NCI-H2107 treated with DMSO at 0.1 percent for 48 hours (cell line): ENCODE measurements around the gene BABAM2.
A peak's percentile ranks its signal among the peaks of the same experiment; 100 is the strongest.
"Not testable (repeated sequence)": the region's sequence is repeated elsewhere in the genome, so short reads cannot be mapped to it uniquely, and the experiment has no call there.

Source experiments
- DNase-seq: peaks from one replicate; lab custom pipeline; 2025; ENCODE audit not compliant: unreplicated experiment; lab: John Stamatoyannopoulos, UW

Gene BABAM2

GRCh38 chr2:27968957-27969356, 78.4 kb downstream of the BABAM2 start:
- not testable (repeated sequence) for DNase-seq

GRCh38 chr2:27972311-27972710, 81.8 kb downstream of the BABAM2 start:
- DNase-seq, result no peak

- no peak for DNase-seq
These were observed 83.1 kb downstream of the BABAM2 start for GRCh38 chr2:27973592-27973991.

GRCh38 chr2:27976308-27976707, 85.8 kb downstream of the BABAM2 start:
- no peak for DNase-seq

- DNase-seq, result no peak
These were observed 87.3 kb downstream of the BABAM2 start for GRCh38 chr2:27977731-27978312.

GRCh38 chr2:27978761-27979160, 88.2 kb downstream of the BABAM2 start:
- not testable (repeated sequence) for DNase-seq

GRCh38 chr2:27980242-27980641, 89.7 kb downstream of the BABAM2 start:
- DNase-seq, result peak; percentile 18

- DNase-seq, result no peak
These were observed 93.6 kb downstream of the BABAM2 start for GRCh38 chr2:27984153-27984552.

GRCh38 chr2:27988306-27988705, 97.8 kb downstream of the BABAM2 start:
- DNase-seq, result no peak

GRCh38 chr2:27988718-27989117, 98.2 kb downstream of the BABAM2 start:
- no peak for DNase-seq

- no peak for DNase-seq
These were observed 98.6 kb downstream of the BABAM2 start for GRCh38 chr2:27989149-27989548.

- DNase-seq, result no peak
These were observed 99.6 kb downstream of the BABAM2 start for GRCh38 chr2:27990030-27990590.

- no peak for DNase-seq
These were observed 100.6 kb downstream of the BABAM2 start for GRCh38 chr2:27991146-27991545.

- no peak for DNase-seq
These were observed 102.4 kb downstream of the BABAM2 start for GRCh38 chr2:27992787-27993401.

- DNase-seq, result no peak
These were observed 102.9 kb downstream of the BABAM2 start for GRCh38 chr2:27993402-27993787.

- no peak for DNase-seq
These were observed 103.6 kb downstream of the BABAM2 start for GRCh38 chr2:27993950-27994728.

- DNase-seq, result no peak
These were observed 105.8 kb downstream of the BABAM2 start for GRCh38 chr2:27996156-27996922.

- DNase-seq, result no peak
These were observed 109.8 kb downstream of the BABAM2 start for GRCh38 chr2:28000287-28000686.

- no peak for DNase-seq
These were observed 111.7 kb downstream of the BABAM2 start for GRCh38 chr2:28002181-28002580.

GRCh38 chr2:28004086-28004485, 113.6 kb downstream of the BABAM2 start:
- no peak for DNase-seq

- DNase-seq, result no peak
These were observed 119.2 kb downstream of the BABAM2 start for GRCh38 chr2:28009732-28010131.
